Glomerular visceral epithelial cell (primary cell): ENCODE data around the gene GTF2I.
"Not testable (repeated sequence)": the region's sequence is repeated elsewhere in the genome, so short reads cannot be mapped to it uniquely, and the experiment has no call there.

Experiments
- DNase-seq: peaks from one replicate; pipeline ENCODE4 v3.0.0-alpha.2; 2016; ENCODE audit errors: extremely low spot score

GTF2I gene

GRCh38 chr7:74709880-74710671, 52.6 kb downstream of the GTF2I start:
- no peak for DNase-seq

- DNase-seq = no peak
Observed at GRCh38 chr7:74713567-74713966, 56.0 kb downstream of the GTF2I start.

- DNase-seq = no peak
Observed at GRCh38 chr7:74717889-74718288, 60.4 kb downstream of the GTF2I start.

- no peak for DNase-seq
Observed at GRCh38 chr7:74718336-74718735, 60.8 kb downstream of the GTF2I start.

- DNase-seq = no peak
Observed at GRCh38 chr7:74722153-74722552, 64.6 kb downstream of the GTF2I start.

GRCh38 chr7:74725840-74726239, 68.3 kb downstream of the GTF2I start:
- DNase-seq = no peak

- no peak for DNase-seq
Observed at GRCh38 chr7:74726309-74727101, 69.0 kb downstream of the GTF2I start.

GRCh38 chr7:74728686-74729085, 71.2 kb downstream of the GTF2I start:
- not testable (repeated sequence) for DNase-seq

- not testable (repeated sequence) for DNase-seq
Observed at GRCh38 chr7:74730186-74730585, 72.7 kb downstream of the GTF2I start.

GRCh38 chr7:74739974-74740703, 82.6 kb downstream of the GTF2I start:
- not testable (repeated sequence) for DNase-seq

- not testable (repeated sequence) for DNase-seq
Observed at GRCh38 chr7:74743936-74744557, 86.5 kb downstream of the GTF2I start.

GRCh38 chr7:74753921-74754482, 96.5 kb downstream of the GTF2I start:
- DNase-seq = not testable (repeated sequence)

- DNase-seq = not testable (repeated sequence)
Observed at GRCh38 chr7:74756673-74757072, 99.2 kb downstream of the GTF2I start.

GRCh38 chr7:74758268-74758667, 100.8 kb downstream of the GTF2I start:
- DNase-seq = not testable (repeated sequence)

- not testable (repeated sequence) for DNase-seq
Observed at GRCh38 chr7:74758982-74759381, 101.5 kb downstream of the GTF2I start.

GRCh38 chr7:74765205-74765918, 107.8 kb downstream of the GTF2I start:
- not testable (repeated sequence) for DNase-seq

- DNase-seq = not testable (repeated sequence)
Observed at GRCh38 chr7:74766509-74766908, 109.0 kb downstream of the GTF2I start.

GRCh38 chr7:74766991-74767390, 109.5 kb downstream of the GTF2I start:
- not testable (repeated sequence) for DNase-seq

GRCh38 chr7:74770062-74770461, 112.5 kb downstream of the GTF2I start:
- not testable (repeated sequence) for DNase-seq

- not testable (repeated sequence) for DNase-seq
Observed at GRCh38 chr7:74772093-74772492, 114.6 kb downstream of the GTF2I start.
